ENCODE measurements around the gene TSPAN18. TPM values are rescaled to one million over a fixed set of nuclear protein-coding genes. Genes with fewer than 3 reads are reported as not detected.

Gene TSPAN18
- total RNA-seq, 4 donors from 2014 or later = 27.7 to 70.1 (median 50.2) TPM

GRCh38 chr11:44911029-44911814, 184.5 kb downstream of the TSPAN18 start:
- peaks cover 17 to 38% (median 30%) of the 10 kb centered on the region in 4 donors for H3K4me1 ChIP-seq
- peak overlapping the region; percentile 13 to 45 (median 38) for H3K27ac ChIP-seq (replicated peaks in 1 of 4)
- peak; percentile 98 for DNase-seq (ENCODE audit: extremely low spot score)
- WGBS = 24% methylated on average over 24 of the region's 24 CpGs
- H3K27me3 ChIP-seq = no peaks in the 10 kb centered on the region
- intact Hi-C loops (cut with DNase I) = loop anchor here (2.0 to 5.0 kb wide), 3 partner anchors 184 to 354 kb away; partner anchors contain the start of gene TSPAN18
- H3K36me3 ChIP-seq = peaks cover 0 to 40% (median 28%) of the 10 kb centered on the region in 4 donors
- no peaks in the 10 kb centered on the region for H3K9me3 ChIP-seq
- H3K4me3 ChIP-seq = no peak overlapping the region
- TF ChIP-seq, protein P1, sequence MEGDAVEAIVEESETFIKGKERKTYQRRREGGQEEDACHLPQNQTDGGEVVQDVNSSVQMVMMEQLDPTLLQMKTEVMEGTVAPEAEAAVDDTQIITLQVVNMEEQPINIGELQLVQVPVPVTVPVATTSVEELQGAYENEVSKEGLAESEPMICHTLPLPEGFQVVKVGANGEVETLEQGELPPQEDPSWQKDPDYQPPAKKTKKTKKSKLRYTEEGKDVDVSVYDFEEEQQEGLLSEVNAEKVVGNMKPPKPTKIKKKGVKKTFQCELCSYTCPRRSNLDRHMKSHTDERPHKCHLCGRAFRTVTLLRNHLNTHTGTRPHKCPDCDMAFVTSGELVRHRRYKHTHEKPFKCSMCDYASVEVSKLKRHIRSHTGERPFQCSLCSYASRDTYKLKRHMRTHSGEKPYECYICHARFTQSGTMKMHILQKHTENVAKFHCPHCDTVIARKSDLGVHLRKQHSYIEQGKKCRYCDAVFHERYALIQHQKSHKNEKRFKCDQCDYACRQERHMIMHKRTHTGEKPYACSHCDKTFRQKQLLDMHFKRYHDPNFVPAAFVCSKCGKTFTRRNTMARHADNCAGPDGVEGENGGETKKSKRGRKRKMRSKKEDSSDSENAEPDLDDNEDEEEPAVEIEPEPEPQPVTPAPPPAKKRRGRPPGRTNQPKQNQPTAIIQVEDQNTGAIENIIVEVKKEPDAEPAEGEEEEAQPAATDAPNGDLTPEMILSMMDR (IDR thresholded peaks at IDR 0.05) = peak; percentile 81 to 87 (median 85)
- TF ChIP-seq POLR2A (IDR thresholded peaks at IDR 0.05; ENCODE audit: low read depth) = no peak
- TF ChIP-seq POLR2AphosphoS5 (IDR thresholded peaks at IDR 0.05) = peak in 1 of 2 donors; percentile 7
- no peak for TF ChIP-seq EP300 (IDR thresholded peaks at IDR 0.05)

GRCh38 chr11:44912270-44912987, 185.7 kb downstream of the TSPAN18 start:
- intact Hi-C loops (cut with DNase I) = loop anchor here (5.0 kb wide), 2 partner anchors 185 to 355 kb away; partner anchors contain the start of gene TSPAN18
- Histone ChIP-seq H3K9me3 (no peaks in the 10 kb centered on the region), H3K27ac (replicated peaks in 1 of 4) (no peak overlapping the region), H3K36me3 (peaks cover 0 to 45% (median 33%) of the 10 kb centered on the region in 4 donors), H3K27me3 (no peaks in the 10 kb centered on the region), H3K4me3 (no peak overlapping the region), H3K4me1 (peaks cover 24 to 38% (median 32%) of the 10 kb centered on the region in 4 donors)
- 65% methylated on average over 12 of the region's 12 CpGs for WGBS
- DNase-seq (ENCODE audit: extremely low spot score) = no peak
- TF ChIP-seq, protein P1 (IDR thresholded peaks at IDR 0.05) = no peak
- TF ChIP-seq POLR2AphosphoS5 (IDR thresholded peaks at IDR 0.05) (no peak), EP300 (IDR thresholded peaks at IDR 0.05) (no peak), POLR2A (IDR thresholded peaks at IDR 0.05; ENCODE audit: low read depth) (no peak)

DNA sequence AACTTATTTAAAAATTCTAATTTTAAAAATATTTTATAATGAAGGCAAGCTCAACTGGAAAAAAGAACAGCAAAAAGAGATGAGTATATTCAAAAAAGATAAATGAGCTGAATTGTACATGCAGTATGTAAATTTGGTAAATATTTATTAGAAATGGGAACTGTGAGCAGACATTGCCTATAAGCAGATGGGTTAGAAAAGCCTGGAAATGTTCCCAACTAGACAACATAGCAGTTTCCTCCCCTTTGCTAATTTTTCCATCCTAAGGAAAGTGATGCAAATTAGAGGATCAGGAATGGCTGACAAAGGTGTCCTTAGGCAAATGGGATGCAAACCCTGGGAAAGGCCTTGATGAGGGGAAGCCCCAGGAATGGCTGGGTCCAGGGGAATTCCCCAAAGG, 186.7 kb downstream of the TSPAN18 start:
- no peak for DNase-seq (ENCODE audit: extremely low spot score)
- no peaks in the 10 kb centered on the region for H3K9me3 ChIP-seq
- no peak overlapping the region for H3K4me3 ChIP-seq
- intact Hi-C loops (cut with DNase I) = loop anchor here (5.0 kb wide), 2 partner anchors 186 to 356 kb away; partner anchors contain the start of gene TSPAN18
- peaks cover 0 to 49% (median 40%) of the 10 kb centered on the region in 4 donors for H3K36me3 ChIP-seq
- H3K27me3 ChIP-seq = no peaks in the 10 kb centered on the region
- peaks cover 24 to 38% (median 32%) of the 10 kb centered on the region in 4 donors for H3K4me1 ChIP-seq
- H3K27ac ChIP-seq (replicated peaks in 1 of 4) = no peak overlapping the region
- TF ChIP-seq EP300 (IDR thresholded peaks at IDR 0.05) (no peak), POLR2AphosphoS5 (IDR thresholded peaks at IDR 0.05) (no peak), POLR2A (IDR thresholded peaks at IDR 0.05; ENCODE audit: low read depth) (no peak)
- TF ChIP-seq, protein P1 (IDR thresholded peaks at IDR 0.05) = no peak

GRCh38 chr11:44914105-44914504, 187.3 kb downstream of the TSPAN18 start:
- TF ChIP-seq EP300 (IDR thresholded peaks at IDR 0.05) = no peak
- TF ChIP-seq, protein P1 (IDR thresholded peaks at IDR 0.05) = no peak
- TF ChIP-seq POLR2AphosphoS5 (IDR thresholded peaks at IDR 0.05) = no peak
- TF ChIP-seq POLR2A (IDR thresholded peaks at IDR 0.05; ENCODE audit: low read depth) = no peak
- DNase-seq (ENCODE audit: extremely low spot score) = no peak
- 83% methylated on average over 2 of the region's 2 CpGs for WGBS
- no peak overlapping the region for H3K4me3 ChIP-seq
- H3K9me3 ChIP-seq = no peaks in the 10 kb centered on the region
- no peak overlapping the region for H3K27ac ChIP-seq (replicated peaks in 1 of 4)
- H3K36me3 ChIP-seq = peaks cover under 1 to 54% (median 42%) of the 10 kb centered on the region in 4 donors
- H3K27me3 ChIP-seq = no peaks in the 10 kb centered on the region
- peaks cover 24 to 38% (median 32%) of the 10 kb centered on the region in 4 donors for H3K4me1 ChIP-seq
- intact Hi-C loops (cut with DNase I) = loop anchor here (5.0 kb wide), 2 partner anchors 187 to 357 kb away; partner anchors contain the start of gene TSPAN18
